Rectal smooth muscle tissue (tissue), 1 donor: Measurements from ENCODE around the gene MALT1.
A peak's percentile ranks its signal among the peaks of the same experiment; 100 is the strongest.

Source experiments
- H3K27ac ChIP-seq: one replicate; pipeline ENCODE4 v1.7.0; 2013; ENCODE audit warnings: low read depth, low read length, inconsistent platforms
- H3K27me3 ChIP-seq: one replicate; pipeline ENCODE4 v1.7.0; 2013; ENCODE audit warnings: low read length; ENCODE audit not compliant: control insufficient read depth, insufficient read depth
- H3K36me3 ChIP-seq: one replicate; pipeline ENCODE4 v1.7.0; 2013; ENCODE audit warnings: low read length; ENCODE audit not compliant: control insufficient read depth, insufficient read depth
- H3K4me1 ChIP-seq: one replicate; pipeline ENCODE4 v1.7.0; 2013; ENCODE audit warnings: low read length; ENCODE audit not compliant: control insufficient read depth, insufficient read depth
- H3K4me3 ChIP-seq: one replicate; pipeline ENCODE4 v1.7.0; 2013; ENCODE audit warnings: low read length
- H3K9ac ChIP-seq: one replicate; pipeline ENCODE4 v1.7.0; 2013; ENCODE audit warnings: low read length

The MALT1 gene

DNA sequence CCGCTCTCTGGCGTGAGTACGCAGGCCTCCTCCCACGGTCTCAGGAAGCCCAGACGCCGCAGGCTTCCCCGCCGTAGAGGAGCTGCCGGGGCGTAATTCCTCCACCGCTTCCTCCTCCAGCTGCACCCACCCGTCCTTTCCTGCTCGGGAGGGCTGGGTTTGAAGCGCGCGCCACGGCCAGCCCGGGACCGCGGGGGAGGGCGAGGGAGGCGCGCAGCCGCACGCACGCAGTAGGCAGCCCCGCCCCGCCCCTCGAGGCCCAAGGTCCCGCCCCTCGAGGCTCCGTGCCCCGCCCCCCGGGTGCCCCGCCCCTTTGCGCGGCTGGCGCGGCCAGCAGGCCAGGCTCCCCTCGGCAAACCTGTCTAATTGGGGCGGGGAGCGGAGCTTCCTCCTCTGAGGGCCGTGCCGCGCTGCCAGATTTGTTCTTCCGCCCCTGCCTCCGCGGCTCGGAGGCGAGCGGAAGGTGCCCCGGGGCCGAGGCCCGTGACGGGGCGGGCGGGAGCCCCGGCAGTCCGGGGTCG, at the start of gene MALT1:
TSS of gene MALT1 (plus strand) at position 355 of the 521 bp plus-strand sequence. CDS start 179 bp downstream, outside the sequence.
- Histone ChIP-seq H3K27me3 (no peaks in the 10 kb centered on the region), H3K36me3 (no peaks in the 10 kb centered on the region), H3K4me3 (peak within 1 kb of the TSS; percentile 78), H3K4me1 (peaks cover 3% of the 10 kb centered on the region), H3K9ac (peak within 1 kb of the TSS; percentile 38), H3K27ac (peak within 1 kb of the TSS; percentile 87)

DNA sequence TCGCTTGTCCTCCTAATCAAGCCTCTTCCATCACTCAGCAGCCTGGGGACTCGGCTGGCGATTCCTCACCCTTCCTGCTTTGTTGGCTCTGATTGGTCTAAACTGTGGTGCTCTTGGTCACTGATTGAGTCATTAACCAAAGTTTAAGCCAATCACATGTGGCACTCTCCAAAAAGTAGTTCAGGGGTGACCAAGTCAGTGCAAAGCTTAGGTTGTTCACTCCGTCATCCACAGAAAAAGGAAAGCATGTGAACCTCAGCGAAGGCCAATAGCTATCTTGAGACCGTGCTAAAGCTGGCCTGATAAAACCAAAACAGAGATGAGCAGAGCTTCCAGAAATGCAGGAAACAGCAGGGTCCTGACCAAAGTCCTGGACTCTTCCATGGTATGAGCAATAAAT, 47.3 kb upstream of the MALT1 start:
- Histone ChIP-seq H3K9ac (no peak overlapping the region), H3K4me1 (no peaks in the 10 kb centered on the region), H3K36me3 (no peaks in the 10 kb centered on the region), H3K4me3 (no peak overlapping the region), H3K27ac (no peak overlapping the region), H3K27me3 (no peaks in the 10 kb centered on the region)

DNA sequence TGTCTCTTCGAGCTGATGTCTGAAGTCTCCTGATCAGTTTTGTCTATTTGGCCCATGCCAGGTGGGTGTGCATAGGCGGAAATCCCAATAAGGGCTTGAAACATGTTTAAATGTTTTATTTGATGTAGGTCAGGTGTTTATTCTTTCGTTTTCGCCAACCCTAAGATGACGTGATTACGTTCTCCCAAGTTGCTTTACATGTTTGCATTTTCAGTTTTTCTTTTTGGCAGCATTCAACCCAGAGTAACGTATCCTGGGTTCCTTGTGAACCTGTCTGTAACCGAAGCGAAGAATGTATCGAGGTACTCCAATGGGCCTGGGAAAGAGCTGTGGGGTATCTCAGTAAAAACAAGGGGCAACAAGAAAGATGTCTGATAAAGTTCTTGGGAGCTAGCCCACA, 45.4 kb upstream of the MALT1 start:
- no peak overlapping the region for H3K9ac ChIP-seq
- H3K4me1 ChIP-seq = no peaks in the 10 kb centered on the region
- no peaks in the 10 kb centered on the region for H3K36me3 ChIP-seq
- H3K27ac ChIP-seq = no peak overlapping the region
- H3K4me3 ChIP-seq = no peak overlapping the region
- no peaks in the 10 kb centered on the region for H3K27me3 ChIP-seq

DNA sequence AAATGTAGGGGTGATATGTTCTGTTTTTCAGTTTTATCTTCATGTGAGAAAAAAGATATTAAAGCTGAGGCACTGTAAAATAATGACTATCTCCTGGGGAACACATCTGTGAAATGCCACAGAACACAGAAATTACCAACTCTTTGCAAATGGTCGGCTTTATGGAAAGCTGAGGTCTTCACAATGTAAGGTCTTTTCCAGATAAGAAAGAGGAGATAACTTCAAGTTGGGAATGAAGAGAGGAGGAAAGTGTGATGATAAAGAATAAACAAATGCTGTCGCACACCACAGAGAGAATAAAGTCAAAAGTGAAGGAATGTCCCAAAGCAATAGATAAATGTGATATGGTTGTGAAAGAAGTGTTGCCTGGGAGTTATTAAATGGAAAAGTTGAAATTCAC, 41.2 kb upstream of the MALT1 start:
- no peak overlapping the region for H3K9ac ChIP-seq
- no peak overlapping the region for H3K27ac ChIP-seq

GRCh38 chr18:58631301-58631700, 40.0 kb upstream of the MALT1 start:
- H3K27ac ChIP-seq = no peak overlapping the region
- no peak overlapping the region for H3K9ac ChIP-seq
- H3K4me3 ChIP-seq = no peak overlapping the region
- H3K4me1 ChIP-seq = no peaks in the 10 kb centered on the region
- no peaks in the 10 kb centered on the region for H3K36me3 ChIP-seq
- no peaks in the 10 kb centered on the region for H3K27me3 ChIP-seq

More for the DNA sequence above, 41.2 kb upstream of the MALT1 start:
- Histone ChIP-seq H3K36me3 (no peaks in the 10 kb centered on the region), H3K4me3 (no peak overlapping the region), H3K4me1 (no peaks in the 10 kb centered on the region), H3K27me3 (no peaks in the 10 kb centered on the region)

- H3K4me3 ChIP-seq = no peak overlapping the region
- H3K27me3 ChIP-seq = no peaks in the 10 kb centered on the region
- H3K36me3 ChIP-seq = no peaks in the 10 kb centered on the region
- no peaks in the 10 kb centered on the region for H3K4me1 ChIP-seq
- no peak overlapping the region for H3K27ac ChIP-seq
- no peak overlapping the region for H3K9ac ChIP-seq
Measured at GRCh38 chr18:58632552-58632951, 38.7 kb upstream of the MALT1 start.

GRCh38 chr18:58633874-58634273, 37.4 kb upstream of the MALT1 start:
- Histone ChIP-seq H3K36me3 (no peaks in the 10 kb centered on the region), H3K4me1 (no peaks in the 10 kb centered on the region), H3K27me3 (no peaks in the 10 kb centered on the region), H3K4me3 (no peak overlapping the region), H3K27ac (no peak overlapping the region), H3K9ac (no peak overlapping the region)

DNA sequence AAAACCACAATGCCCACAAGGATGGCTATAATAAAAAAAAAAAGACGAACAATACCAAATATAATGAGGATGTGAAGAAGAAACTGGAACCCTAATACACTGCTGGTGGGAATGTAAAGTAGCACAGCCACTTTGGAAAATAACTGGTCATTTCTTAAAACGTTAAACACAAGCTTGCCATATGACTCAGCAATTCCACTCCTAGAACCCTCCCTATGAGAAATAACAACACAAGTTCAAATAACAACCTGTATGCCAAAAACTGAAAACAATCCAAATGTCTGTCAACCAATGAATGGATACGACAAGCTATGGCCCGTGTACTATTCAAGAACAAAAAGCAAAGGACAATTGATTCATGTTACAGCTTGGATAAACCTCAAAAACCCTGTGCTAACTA, 35.4 kb upstream of the MALT1 start:
- H3K4me3 ChIP-seq = no peak overlapping the region
- no peak overlapping the region for H3K27ac ChIP-seq

DNA sequence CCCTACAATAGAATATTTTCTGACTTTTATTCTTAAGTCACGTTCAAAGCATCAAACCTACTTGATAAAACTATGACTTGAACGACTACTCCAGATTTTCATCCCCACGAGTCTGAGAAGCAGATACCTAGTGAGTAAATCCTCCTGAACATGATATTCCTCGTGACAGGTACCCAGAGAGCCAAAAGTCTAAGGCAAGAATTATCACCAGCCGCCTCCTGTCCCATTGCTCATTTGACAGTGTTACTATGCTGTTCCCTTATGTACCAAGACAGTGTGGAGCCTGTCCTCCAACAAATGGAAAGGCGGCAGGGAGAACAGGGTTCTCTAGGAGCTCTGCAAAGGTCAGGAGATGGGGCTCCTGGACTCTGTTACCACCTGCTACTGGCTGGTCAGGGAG, 34.1 kb upstream of the MALT1 start:
- no peak overlapping the region for H3K9ac ChIP-seq
- no peak overlapping the region for H3K27ac ChIP-seq
- H3K4me1 ChIP-seq = no peaks in the 10 kb centered on the region

More for the DNA sequence above, 35.4 kb upstream of the MALT1 start:
- no peaks in the 10 kb centered on the region for H3K4me1 ChIP-seq
- no peak overlapping the region for H3K9ac ChIP-seq
- H3K36me3 ChIP-seq = no peaks in the 10 kb centered on the region
- H3K27me3 ChIP-seq = no peaks in the 10 kb centered on the region

GRCh38 chr18:58637946-58638345, 33.3 kb upstream of the MALT1 start:
- no peak overlapping the region for H3K9ac ChIP-seq
- no peak overlapping the region for H3K4me3 ChIP-seq
- H3K27ac ChIP-seq = no peak overlapping the region
- H3K36me3 ChIP-seq = no peaks in the 10 kb centered on the region
- H3K4me1 ChIP-seq = no peaks in the 10 kb centered on the region
- no peaks in the 10 kb centered on the region for H3K27me3 ChIP-seq

More for the DNA sequence above, 34.1 kb upstream of the MALT1 start:
- no peaks in the 10 kb centered on the region for H3K27me3 ChIP-seq
- no peak overlapping the region for H3K4me3 ChIP-seq
- H3K36me3 ChIP-seq = no peaks in the 10 kb centered on the region

DNA sequence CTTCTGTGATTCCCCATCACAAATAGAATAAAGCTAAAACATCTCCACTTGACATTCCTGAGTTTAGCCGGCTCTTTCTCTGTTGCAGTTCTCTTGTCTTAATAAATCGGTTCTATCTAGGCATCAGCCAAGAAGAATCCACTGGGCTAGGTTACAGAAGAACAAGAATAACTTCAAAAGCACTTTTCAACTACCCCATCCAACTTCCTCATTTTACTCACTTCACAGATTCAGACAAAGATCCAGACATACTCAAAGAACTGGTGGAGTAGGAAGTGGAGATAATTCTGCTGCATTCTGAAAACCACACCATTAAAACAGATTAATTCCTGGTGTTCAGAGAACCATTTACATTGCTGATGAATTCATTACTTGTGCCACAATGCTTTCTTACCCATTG, 32.8 kb upstream of the MALT1 start:
- H3K27me3 ChIP-seq = no peaks in the 10 kb centered on the region
- no peak overlapping the region for H3K9ac ChIP-seq
- no peak overlapping the region for H3K27ac ChIP-seq
- no peaks in the 10 kb centered on the region for H3K36me3 ChIP-seq
- no peaks in the 10 kb centered on the region for H3K4me1 ChIP-seq
- no peak overlapping the region for H3K4me3 ChIP-seq

DNA sequence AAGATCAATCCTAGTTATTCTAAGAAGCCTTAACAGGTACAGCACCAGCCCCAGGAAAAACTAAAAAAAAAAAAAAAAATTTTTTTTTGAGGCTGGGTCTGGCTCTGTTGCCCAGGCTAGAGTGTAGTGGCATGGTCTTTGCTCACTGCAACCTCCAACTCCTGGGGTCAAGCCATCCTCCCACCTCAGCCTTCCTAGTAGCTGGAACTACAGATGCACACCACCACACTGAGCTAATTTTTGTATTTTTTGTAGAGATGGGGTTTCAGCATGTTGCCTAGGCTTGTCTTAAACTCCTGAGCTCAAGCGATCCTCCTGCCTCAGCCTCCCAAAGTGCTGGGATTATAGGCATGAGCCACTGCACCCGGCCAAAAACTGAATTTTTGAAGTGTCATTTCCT, 32.0 kb upstream of the MALT1 start:
- no peaks in the 10 kb centered on the region for H3K36me3 ChIP-seq
- H3K27ac ChIP-seq = no peak overlapping the region
- no peaks in the 10 kb centered on the region for H3K27me3 ChIP-seq
- no peak overlapping the region for H3K4me3 ChIP-seq
- no peak overlapping the region for H3K9ac ChIP-seq
- no peaks in the 10 kb centered on the region for H3K4me1 ChIP-seq

- no peak overlapping the region for H3K27ac ChIP-seq
Measured at GRCh38 chr18:58639751-58640427, 31.4 kb upstream of the MALT1 start.

More at GRCh38 chr18:58639751-58640427, 31.4 kb upstream of the MALT1 start:
- no peak overlapping the region for H3K9ac ChIP-seq
- H3K4me1 ChIP-seq = no peaks in the 10 kb centered on the region
- no peaks in the 10 kb centered on the region for H3K27me3 ChIP-seq
- no peak overlapping the region for H3K4me3 ChIP-seq
- no peaks in the 10 kb centered on the region for H3K36me3 ChIP-seq
